Activated gamma-delta T cell treated with Interleukin-2 at 50 U/mL for 16 hours (primary cell): ENCODE measurements around the gene AGAP1.
"Not testable (repeated sequence)": the region's sequence is repeated elsewhere in the genome, so short reads cannot be mapped to it uniquely, and the experiment has no call there.

Source experiments
- DNase-seq: peaks from one replicate; pipeline ENCODE4 v3.0.0-alpha.2; 2020

Gene AGAP1

DNA sequence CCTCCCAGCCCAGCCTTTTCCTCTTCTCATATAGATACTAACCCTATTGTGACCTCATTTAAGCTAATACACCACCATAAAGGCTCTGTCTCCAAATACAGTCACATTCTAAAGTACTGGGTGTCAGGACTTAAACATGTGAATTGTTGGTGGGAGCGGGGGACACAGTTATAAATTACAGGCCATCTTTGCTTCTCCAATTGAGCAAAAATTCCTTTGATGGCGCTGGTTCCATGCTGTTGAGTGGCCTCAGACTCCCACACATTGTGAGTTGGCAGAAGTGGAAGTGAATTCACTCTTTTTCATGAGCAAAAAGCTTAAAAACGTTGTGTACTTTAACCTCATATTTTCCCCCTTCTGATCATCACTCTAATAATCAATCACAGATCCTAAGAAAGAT, 628.4 kb downstream of the AGAP1 start:
- DNase-seq: no peak

DNA sequence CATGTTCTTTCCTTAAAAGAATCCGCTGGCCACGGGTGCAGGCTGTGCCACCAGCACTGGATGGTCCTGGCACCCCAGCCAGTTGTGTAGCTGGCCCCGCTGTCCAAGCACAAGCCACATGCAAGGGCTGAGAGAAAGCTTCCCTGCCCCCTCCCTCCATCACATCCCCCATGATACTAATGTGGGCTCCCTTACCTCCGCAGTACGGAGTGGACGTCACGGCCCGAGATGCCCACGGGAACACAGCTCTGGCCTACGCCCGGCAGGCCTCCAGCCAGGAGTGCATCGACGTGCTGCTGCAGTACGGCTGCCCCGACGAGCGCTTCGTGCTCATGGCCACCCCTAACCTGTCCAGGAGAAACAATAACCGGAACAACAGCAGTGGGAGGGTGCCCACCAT, 629.9 kb downstream of the AGAP1 start:
- no peak for DNase-seq

DNA sequence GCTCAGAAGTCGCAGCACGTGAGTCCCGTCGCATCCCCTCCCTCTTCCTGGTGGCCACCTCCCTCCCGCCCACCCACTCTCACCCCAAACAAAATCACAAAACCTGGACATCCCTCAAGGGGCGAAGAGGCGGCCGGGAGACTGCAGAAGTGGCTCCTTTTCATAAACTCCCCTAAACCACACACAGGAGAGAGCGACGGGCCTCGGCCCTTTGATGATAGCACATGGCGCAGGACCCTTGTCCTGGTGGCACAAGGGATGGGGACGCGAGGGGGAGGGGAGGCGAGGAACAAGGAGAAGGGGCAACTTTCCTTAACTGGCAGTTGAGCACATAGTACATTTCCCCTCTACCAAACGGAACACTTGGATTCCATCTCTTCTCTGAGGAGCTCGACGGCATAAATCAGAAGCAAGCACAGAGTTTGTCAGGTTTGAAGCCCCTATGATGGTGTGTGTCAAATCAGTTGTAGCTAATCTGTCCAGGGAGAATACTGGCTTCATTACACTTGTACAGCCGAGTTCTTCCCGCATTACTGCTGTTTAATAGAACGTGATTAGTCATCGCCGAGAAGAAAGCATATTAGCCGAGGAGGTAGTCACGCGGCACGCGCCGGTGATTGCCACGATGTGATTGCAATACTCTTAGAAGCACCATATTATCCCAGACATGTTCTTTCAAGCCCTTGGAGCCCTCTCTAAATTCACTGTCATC, 630.5 kb downstream of the AGAP1 start:
- DNase-seq: no peak

DNA sequence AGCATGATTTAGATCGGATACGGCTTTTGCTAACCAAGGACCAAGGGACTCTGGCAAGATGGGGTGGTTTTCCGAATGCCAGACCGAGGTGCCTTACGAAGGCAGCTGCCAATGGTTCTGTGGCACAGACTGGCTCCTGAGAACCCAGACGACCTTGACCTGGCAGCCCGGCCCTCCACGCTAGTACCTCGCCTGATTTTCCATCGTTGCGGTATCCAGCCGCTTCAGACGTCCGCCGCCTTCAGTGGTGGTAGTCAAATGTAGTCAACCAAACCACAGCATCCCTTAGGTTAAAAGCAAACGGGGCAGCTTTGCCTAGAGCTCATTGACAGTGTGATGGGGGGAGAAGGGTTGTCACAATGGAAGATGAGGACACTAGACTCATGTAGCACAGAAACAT, 631.7 kb downstream of the AGAP1 start:
- no peak for DNase-seq

DNA sequence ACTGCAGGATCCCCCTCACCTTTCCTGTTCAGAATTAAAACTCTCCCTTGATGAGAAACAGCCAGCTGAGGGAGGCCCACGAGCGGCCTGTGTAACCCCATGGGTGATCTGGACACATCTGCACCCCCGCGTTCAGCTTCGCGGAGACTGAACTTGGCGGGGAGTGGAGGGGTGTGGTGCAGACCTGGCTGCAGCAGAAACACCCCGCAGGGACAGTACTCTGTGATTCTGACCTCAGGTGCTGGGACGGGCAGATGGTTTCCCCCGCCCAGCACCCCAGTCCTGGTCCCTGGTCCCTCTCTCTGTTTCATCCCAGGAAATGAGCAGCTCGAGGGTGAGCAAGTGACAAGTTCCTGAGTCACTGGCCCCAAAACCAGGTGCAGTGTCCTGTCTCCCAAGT, 633.2 kb downstream of the AGAP1 start:
- DNase-seq: no peak

DNA sequence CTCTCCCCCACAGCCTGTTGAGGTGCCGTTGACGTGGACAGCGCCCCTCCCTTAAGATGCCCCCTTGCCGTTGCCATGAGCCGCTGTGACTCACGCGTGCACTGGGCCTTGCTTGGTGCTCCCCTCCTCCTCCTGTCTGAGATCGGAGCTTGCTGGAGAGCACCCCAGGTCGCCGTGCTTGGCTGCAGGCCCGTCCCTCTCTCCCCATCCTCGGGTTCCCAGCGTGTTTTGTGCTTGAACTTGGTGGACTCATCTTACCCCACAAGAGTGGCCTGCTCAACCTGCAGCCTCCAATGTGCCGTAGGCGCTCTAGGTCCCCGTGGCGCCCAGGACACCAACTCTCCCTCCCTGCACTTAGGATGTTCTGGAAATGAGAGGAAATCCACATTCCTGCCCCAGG, 634.5 kb downstream of the AGAP1 start:
- no peak for DNase-seq

DNA sequence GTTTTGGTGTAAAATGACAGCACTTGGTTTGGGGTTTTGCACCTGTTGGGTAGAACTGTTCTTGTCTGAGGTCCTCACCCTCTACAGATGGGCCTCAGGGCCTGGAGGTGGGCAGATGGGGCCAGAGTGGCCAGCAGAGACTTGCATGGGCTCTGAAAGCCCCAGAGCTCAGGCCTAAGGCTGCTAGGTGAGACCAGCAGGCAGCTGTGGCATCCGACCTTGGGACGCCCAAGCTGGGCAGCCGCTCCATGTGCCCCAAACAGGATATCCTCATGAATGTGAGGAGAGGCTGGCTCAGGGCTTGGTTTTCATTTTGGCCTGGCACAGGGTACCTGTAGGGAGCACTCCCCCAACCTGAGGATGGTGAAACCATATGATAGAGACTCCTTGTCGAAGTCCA, 636.1 kb downstream of the AGAP1 start:
- no peak for DNase-seq

DNA sequence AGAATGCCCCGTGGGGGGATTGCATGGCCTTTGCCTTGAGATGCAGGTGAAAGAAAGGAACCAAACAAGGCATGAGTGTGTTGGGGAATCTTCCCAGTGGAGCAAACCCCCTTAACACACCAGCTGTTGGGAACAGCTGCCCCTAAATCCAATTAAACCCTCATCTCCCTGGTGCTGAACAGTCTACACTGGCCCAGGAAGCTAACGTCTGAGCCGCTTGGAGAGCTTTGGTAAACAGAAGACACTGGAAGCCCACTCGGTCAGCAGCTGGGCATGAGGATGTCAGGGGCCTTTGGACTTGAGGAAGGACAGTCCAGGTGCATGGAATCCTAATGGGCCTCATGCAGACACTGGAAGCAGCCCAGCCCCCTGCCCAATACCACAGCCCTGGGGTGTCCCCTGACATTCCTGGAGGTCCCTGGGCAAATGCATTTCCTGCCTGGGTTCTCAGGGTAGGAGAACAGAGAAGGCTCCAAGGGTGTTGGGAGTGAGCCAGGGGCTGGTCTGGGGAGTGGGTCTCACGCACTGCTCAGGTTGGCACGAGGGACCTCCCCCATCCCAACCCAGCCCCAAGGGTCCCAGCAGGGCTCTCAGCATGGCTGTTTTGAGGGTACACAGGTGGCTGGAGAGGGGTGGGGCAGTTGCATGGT, 636.6 kb downstream of the AGAP1 start:
- DNase-seq: no peak

DNA sequence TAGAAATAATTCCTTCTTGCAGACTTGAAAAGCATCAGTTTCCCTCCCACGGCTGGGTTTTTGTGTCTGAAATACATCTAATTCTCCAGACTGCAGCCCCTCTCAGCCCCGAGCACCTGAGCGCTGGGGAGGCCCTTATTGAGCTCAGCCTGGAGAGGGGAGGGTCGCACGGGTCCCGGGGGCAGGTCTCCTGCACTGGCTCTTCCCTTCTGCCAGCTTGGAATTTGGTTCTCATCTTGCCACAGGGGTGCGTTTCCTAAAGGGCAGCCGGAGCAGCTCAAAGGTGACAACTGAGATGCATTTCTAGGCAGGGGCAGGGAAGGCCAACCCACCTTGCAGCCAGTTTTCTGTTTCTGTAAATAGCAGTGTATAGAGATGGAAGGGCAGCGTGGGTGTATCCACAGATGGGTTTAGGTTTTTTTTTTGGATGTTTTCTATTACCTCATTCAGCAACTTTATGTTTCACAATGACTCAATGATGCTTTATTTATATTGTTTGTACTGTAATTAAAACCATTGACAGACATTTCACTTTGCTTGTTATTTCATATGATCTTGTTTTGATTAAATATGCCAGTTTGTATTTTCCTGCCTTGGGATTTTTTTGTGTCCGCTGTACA, 637.3 kb downstream of the AGAP1 start:
- no peak for DNase-seq

DNA sequence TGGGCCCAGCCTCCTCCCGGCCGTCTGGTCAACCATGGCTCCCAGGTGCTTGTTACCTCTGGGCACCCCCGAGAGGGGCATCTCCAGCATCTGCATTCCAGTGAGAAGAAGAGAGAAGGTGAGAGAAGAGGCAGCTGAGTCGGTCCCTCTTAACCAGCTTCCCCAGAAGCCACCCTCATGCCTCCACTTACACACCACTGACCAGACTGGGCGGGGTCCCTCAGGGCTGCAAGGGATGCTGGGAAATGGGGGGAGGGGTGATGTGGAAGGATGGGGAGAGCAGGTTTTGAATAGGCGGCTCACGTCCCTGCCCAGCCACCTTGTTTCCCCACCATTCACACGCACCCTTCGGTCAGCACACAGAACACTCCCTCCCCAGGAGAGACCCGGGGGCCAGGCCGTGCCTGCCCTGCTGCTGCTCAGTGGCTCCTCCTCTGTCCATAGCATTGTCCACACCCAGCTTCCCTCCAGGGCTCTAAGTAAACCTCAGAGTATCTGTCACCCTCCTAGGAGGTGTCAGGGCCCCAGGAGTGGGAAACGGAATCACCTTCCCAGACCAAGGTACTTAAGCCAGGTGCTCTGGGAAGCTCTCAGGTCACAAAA, 639.7 kb downstream of the AGAP1 start:
- no peak for DNase-seq

DNA sequence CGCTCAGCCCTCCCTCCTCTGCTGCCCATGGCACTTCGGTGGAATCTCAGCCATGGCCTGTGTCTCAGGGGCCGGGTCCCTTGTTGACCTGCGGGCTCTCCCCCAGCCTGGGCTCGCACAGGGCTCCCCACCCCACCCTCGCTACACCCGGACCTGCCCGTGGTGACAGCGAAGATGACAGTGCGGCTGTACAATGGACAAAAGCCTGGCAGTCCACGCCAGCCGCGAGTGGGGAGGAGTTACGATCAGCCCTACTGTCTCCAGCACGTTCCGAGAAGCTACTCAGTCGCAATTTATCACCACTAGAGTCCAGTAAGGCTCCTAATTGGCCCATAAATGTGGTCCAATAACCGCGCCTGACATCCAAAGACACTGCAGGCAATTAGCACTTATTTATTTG, 642.7 kb downstream of the AGAP1 start:
- DNase-seq: no peak

DNA sequence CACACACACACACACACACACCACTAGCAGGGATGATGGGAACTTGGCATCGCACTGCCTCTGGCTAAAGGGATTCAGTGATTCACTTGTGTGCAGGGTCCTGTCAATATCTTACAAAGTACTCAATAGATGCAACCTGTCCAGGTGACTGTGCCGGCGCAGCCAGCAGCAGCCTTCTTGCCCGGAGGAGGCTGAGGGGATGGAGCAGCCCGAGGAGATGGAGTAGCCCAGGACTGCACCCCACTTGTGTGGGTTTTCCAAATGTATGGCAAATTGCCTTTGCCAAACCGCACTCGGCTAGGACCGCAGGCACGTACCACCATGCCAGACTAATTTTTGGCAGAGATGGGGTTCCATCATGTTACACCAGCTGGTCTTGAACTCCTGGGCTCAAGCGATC, 643.2 kb downstream of the AGAP1 start:
- DNase-seq: no peak

DNA sequence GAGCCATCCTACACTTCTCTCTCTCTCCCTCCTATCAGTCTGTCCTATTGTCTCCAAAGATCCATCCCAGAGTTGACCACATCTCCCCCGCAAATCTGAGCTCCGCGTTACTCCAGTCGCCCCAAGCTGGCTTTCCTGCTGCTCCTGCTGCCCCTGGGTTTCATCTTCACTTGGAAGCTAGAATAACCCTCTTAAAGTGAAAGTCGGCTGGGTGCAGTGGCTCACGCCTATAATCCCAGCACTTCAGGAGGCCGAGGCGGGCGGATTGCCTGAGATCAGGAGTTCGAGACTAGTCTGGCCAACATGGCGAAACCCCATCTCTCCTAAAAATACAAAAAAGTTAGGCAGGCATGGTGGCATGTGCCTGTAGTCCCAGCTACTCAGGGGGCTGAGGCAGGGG, 647.8 kb downstream of the AGAP1 start:
- not testable (repeated sequence) for DNase-seq

DNA sequence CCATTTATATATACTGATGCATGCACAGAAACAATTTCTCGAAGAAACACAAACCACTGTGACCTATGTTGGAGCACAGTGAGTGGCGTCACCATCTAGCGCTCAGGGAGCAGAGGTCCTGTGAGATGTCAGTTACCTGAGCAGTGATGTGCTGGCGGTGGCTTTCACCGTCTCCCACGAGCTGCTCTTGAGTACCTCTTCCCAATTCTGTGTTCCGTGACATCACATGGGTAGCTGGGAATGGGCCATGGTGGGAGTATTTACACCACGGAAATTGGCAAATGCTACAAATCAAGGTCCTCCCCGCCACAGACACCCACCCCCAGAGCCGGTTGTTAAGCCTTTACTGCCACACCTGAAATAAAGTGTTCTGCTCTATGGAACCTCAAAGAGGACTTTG, 650.0 kb downstream of the AGAP1 start:
- DNase-seq: no peak

DNA sequence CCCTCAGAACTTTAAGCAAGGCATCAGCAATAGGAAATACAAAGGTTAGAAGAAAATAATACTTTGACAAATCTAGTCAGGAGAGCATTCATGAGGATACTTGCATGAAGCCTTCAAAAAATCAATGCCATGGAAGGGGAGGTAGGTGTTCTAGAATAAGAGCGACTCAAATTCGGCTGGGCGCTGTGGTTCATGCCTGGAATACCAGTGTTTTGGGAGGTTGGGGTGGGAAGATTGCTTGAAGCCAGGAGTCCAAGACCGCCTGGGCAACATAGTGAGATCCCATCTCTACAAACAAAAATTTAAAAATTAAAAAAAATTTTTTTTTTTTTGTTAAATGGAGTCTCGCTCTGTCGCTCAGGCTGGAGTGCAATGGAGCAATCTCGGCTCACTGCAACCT, 652.6 kb downstream of the AGAP1 start:
- DNase-seq: no peak

DNA sequence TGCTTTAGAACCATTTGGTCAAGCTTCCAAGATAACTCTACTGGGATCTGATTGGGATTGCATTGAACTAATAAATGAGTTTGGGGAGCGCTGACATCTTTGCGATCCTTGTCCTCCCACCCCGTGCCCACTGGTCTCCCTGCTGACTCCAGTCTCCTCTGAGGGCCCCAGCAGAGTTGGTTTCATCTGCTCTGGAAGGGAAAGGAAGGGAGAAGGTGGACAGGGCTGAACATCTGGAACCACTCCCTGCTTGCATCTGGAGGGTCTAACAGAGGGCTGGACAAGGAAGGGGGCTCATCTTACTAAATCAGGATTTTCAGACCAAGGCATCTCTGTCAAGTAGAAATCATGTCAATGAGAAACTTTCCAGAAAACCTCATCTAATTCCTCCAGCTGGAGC, 661.6 kb downstream of the AGAP1 start:
- DNase-seq: no peak

DNA sequence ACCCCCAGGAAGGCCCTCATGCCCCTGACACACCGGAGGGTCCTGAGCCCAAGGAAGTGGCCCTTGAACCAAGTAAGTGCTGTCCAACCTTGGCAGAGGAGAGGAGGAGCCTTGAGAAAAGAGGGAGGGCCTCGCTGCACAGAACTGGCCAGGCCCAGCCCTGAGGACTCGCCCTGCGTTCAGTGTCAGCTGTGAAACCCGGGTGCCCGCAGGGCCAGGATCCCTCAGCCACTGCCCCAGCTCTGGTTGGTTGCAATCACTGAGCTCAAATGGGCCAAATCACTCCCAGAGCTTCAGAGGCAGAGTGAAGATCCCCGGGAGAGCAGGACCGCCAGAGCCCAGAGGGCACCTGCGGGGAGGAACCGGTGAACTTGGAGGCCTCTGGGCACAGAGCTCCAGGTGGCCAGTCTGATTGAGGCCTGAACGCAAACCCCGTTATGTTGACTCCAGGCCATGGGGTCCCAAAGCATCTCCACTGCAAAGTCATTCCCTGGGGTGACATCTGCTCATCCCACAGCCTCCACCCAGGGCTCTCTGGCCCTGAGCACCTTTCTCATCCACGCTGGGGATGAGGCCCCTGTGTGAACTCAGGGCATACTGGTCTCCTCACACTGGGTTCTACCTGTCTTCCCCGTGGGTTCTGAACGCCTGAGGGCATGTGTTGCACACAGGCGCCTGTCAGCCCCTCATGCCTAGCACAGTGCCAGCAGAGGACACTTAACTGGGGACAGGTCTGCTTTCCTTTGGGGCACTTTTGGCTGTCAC, 662.4 kb downstream of the AGAP1 start:
- DNase-seq: no peak

DNA sequence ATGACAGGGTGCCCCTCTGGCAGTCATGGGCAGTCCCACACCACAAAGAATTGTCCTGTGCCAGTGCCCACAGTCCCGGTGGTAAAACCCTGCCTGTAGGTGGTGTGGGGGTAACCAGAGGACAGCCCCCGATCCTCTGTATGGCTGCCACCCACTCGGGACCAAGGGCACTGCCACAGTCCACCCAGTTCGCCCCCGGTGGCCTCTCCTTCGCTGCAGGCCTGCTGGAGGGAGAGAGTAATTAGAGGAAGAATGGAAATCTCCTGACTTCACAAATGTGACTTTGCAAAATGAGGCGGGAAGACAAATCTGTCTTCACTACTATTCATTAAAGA, 663.0 kb downstream of the AGAP1 start:
- DNase-seq: no peak

DNA sequence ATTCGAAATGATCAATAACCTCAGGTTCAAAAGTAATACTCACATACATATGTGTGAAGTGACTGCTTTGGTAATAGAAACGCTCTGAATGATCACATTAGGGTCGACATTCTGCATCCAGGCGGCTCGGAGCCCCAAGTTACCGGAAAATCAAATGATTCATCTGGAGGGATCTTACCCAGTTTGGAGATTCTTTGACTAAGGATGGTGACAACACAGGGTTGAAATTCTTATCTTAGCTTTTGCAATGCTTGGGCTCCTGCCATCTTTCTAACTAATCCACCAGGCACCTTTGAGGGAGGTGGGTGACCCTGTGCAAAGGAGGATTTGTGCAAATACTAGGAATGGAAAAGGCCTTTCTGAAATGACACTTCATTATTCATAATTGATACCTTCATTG, 663.5 kb downstream of the AGAP1 start:
- no peak for DNase-seq

DNA sequence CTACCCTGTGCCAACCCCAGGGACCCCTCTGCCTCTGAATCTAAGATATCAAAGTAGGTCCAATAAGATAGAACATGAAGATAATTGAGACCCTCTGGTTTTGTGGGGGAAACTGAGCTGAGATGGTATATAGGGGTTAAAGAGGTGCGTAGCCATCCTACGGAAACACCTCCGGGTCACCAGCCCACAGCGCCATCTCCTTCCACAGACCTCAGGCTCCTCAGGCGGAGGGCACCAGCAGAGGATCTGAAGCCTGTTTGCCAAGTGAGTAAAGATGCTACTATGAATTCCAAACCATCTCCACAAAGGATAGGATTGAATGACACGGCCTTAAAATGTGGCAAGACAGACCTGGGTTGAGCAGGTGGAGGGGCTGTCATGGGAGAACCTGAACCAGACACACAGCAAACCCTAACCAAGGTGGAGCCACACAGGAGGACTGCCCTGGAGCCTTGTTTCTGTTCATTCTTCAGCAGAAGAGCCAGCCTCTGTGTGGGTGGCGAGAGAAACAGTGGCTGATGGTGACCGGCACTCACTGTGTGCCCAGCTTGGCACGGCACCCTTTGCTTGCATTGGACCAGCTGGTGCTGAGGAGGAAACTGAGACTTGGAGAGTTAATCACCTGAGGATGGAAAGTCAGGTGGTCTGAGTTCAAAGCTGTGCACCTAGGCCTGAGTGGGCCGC, 664.1 kb downstream of the AGAP1 start:
- DNase-seq: no peak

DNA sequence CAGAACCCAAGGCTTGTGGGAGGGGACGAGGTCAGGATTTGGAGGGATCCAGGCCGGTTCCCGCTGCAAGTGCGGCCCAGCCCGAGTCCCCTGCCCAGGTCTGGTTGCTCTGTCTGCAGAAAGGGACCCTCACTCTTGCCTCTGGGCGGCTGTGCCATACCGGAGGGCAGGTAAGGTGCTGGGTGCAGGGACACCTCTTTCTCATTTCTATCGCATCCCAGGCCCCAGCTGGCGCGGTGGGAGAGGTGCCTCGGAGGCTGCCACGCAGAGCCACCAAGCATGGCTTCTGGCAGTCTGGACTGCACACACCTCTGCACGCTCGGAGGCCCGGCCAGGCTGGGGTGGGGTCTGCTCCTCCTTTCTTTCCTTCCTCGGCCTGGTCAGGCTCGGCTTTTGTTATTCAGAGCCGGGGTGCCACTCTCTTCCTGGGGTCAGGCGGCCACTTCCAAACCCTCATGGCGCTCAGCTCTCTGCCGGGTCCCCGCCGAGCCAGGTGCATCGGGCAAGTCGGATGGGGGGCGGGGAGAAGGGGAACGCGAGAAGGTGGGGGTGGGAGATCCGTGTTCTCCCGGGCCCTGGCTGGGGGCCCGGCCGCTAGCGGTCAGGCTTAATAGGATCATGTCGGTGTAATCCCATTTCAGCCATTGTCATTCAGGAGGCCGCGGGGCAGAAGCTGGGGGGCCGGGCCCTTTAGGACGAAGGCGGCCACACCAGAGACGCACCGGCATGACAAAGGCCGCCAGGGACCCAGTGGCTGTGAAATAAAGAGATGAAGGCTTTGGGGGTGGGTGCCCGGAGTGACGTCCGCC, 665.3 kb downstream of the AGAP1 start:
- no peak for DNase-seq

DNA sequence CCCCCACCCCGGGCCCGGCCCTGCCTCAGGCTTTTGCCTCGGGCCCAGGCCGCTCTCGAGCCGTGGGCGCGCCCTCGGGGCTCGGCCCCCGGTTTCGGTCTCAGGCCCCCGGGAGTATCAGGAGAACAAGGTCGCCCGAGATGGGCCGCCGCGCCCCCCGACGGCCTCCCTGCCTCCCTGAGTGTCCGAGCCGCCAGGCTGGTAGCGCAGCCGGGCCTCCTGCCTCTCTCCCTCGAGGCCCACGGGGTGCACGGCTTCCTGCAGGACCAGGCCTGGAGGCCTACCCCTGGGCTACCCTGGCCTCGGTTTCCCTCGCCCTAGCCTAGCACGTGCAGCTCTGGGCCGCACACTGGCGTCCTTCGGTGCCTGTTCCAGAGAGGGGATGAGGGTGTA, 665.9 kb downstream of the AGAP1 start:
- DNase-seq: no peak
